Measurements from ENCODE around the gene TDRD7. TPM values are rescaled to one million over a fixed set of nuclear protein-coding genes. Genes with fewer than 3 reads are reported as not detected.

Gene TDRD7
- total RNA-seq, 1 experiment from 2014 or later, result 3.6 TPM

- BruUV-seq (replicated peaks), result no TSS peak
- intact Hi-C loops (cut with micrococcal nuclease; ENCODE audit: unreplicated experiment), result no loop called here
- no peak overlapping the region for H3K4me3 ChIP-seq (ENCODE audit: low read depth, low read length, poor library complexity, severe bottlenecking)
- H3K27me3 ChIP-seq (replicated peaks; ENCODE audit: insufficient read depth, low read depth, low read length, poor library complexity), result no peaks in the 10 kb centered on the region
- no peak for DNase-seq (ENCODE audit: low spot score)
- ChIA-PET CTCF (no interaction called here), POLR2A (ENCODE audit: low non-redundant PET) (no interaction called here)
- H3K9me3 ChIP-seq (ENCODE audit: low read depth, low read length, poor library complexity, severe bottlenecking), result no peaks in the 10 kb centered on the region
- peaks cover 11% of the 10 kb centered on the region for H3K4me1 ChIP-seq (ENCODE audit: insufficient read depth, low read length, poor library complexity, severe bottlenecking)
- no peaks in the 10 kb centered on the region for H3K36me3 ChIP-seq (ENCODE audit: insufficient read depth, low read length, poor library complexity, severe bottlenecking)
- no peak for TF ChIP-seq EZH2 (IDR thresholded peaks at IDR 0.05; ENCODE audit: borderline replicate concordance, low read depth, low read length, poor library complexity, severe bottlenecking)
- no peak for TF ChIP-seq CTCF (conservative IDR thresholded peaks at IDR 0.05; ENCODE audit: low read depth, low read length)
- H3K27ac ChIP-seq (ENCODE audit: low read depth, low read length, poor library complexity, severe bottlenecking), result no peak overlapping the region
These were observed 107.6 kb downstream of the TDRD7 start for GRCh38 chr9:97519441-97519970.

- DNase-seq (ENCODE audit: low spot score), result no peak
- Histone ChIP-seq H3K27me3 (replicated peaks; ENCODE audit: insufficient read depth, low read depth, low read length, poor library complexity) (no peaks in the 10 kb centered on the region), H3K36me3 (ENCODE audit: insufficient read depth, low read length, poor library complexity, severe bottlenecking) (no peaks in the 10 kb centered on the region), H3K4me3 (ENCODE audit: low read depth, low read length, poor library complexity, severe bottlenecking) (no peak overlapping the region), H3K9me3 (ENCODE audit: low read depth, low read length, poor library complexity, severe bottlenecking) (no peaks in the 10 kb centered on the region), H3K4me1 (ENCODE audit: insufficient read depth, low read length, poor library complexity, severe bottlenecking) (peaks cover 11% of the 10 kb centered on the region), H3K27ac (ENCODE audit: low read depth, low read length, poor library complexity, severe bottlenecking) (no peak overlapping the region)
- intact Hi-C loops (cut with micrococcal nuclease; ENCODE audit: unreplicated experiment), result no loop called here
- CTCF ChIA-PET, result no interaction called here
- BruUV-seq (replicated peaks), result no TSS peak
- TF ChIP-seq EZH2 (IDR thresholded peaks at IDR 0.05; ENCODE audit: borderline replicate concordance, low read depth, low read length, poor library complexity, severe bottlenecking) (no peak), CTCF (conservative IDR thresholded peaks at IDR 0.05; ENCODE audit: low read depth, low read length) (no peak)
- POLR2A ChIA-PET (ENCODE audit: low non-redundant PET), result no interaction called here
These were observed 109.9 kb downstream of the TDRD7 start for GRCh38 chr9:97521576-97522333.

GRCh38 chr9:97524424-97524823, 112.5 kb downstream of the TDRD7 start:
- no peak for DNase-seq (ENCODE audit: low spot score)
- Histone ChIP-seq H3K36me3 (ENCODE audit: insufficient read depth, low read length, poor library complexity, severe bottlenecking) (no peaks in the 10 kb centered on the region), H3K27ac (ENCODE audit: low read depth, low read length, poor library complexity, severe bottlenecking) (no peak overlapping the region), H3K27me3 (replicated peaks; ENCODE audit: insufficient read depth, low read depth, low read length, poor library complexity) (no peaks in the 10 kb centered on the region), H3K4me1 (ENCODE audit: insufficient read depth, low read length, poor library complexity, severe bottlenecking) (no peaks in the 10 kb centered on the region), H3K9me3 (ENCODE audit: low read depth, low read length, poor library complexity, severe bottlenecking) (no peaks in the 10 kb centered on the region), H3K4me3 (ENCODE audit: low read depth, low read length, poor library complexity, severe bottlenecking) (no peak overlapping the region)
- intact Hi-C loops (cut with micrococcal nuclease; ENCODE audit: unreplicated experiment), result no loop called here
- TF ChIP-seq EZH2 (IDR thresholded peaks at IDR 0.05; ENCODE audit: borderline replicate concordance, low read depth, low read length, poor library complexity, severe bottlenecking), result no peak
- no peak for TF ChIP-seq CTCF (conservative IDR thresholded peaks at IDR 0.05; ENCODE audit: low read depth, low read length)
- POLR2A ChIA-PET (ENCODE audit: low non-redundant PET), result no interaction called here
- CTCF ChIA-PET, result no interaction called here
- BruUV-seq (replicated peaks), result no TSS peak

Data from A673 (cell line).